ENCODE data around the gene SLC25A30.
"Not testable (repeated sequence)": the region's sequence is repeated elsewhere in the genome, so short reads cannot be mapped to it uniquely, and the experiment has no call there.

SLC25A30 gene

GRCh38 chr13:45426056-45426841 is 8.1 kb upstream of the SLC25A30 start:
- DNase-seq, result not testable (repeated sequence)

GRCh38 chr13:45422731-45423292 is 4.6 kb upstream of the SLC25A30 start:
- DNase-seq, result no peak

GRCh38 chr13:45419945-45420344 is 1.8 kb upstream of the SLC25A30 start:
- no peak for DNase-seq

- DNase-seq, result not testable (repeated sequence)
These were observed 1.2 kb upstream of the SLC25A30 start for GRCh38 chr13:45419389-45419788.

- DNase-seq, result peak; percentile 6
These were observed 1.6 kb downstream of the SLC25A30 start for GRCh38 chr13:45416516-45417128.

GRCh38 chr13:45415112-45415511 is 3.1 kb downstream of the SLC25A30 start:
- no peak for DNase-seq

GRCh38 chr13:45413826-45414307 is 4.3 kb downstream of the SLC25A30 start:
- DNase-seq, result no peak

GRCh38 chr13:45412274-45413049 is 5.7 kb downstream of the SLC25A30 start:
- no peak for DNase-seq

- DNase-seq, result no peak
These were observed 6.5 kb downstream of the SLC25A30 start for GRCh38 chr13:45411631-45412030.

GRCh38 chr13:45411221-45411620 is 7.0 kb downstream of the SLC25A30 start:
- DNase-seq, result no peak

GRCh38 chr13:45410466-45410865 is 7.7 kb downstream of the SLC25A30 start:
- no peak for DNase-seq

- DNase-seq, result no peak
These were observed 8.2 kb downstream of the SLC25A30 start for GRCh38 chr13:45410001-45410400.

- no peak for DNase-seq
These were observed 11.8 kb downstream of the SLC25A30 start for GRCh38 chr13:45406421-45406820.

GRCh38 chr13:45403081-45403480 is 15.1 kb downstream of the SLC25A30 start:
- no peak for DNase-seq

GRCh38 chr13:45402641-45403040 is 15.5 kb downstream of the SLC25A30 start:
- DNase-seq, result no peak

GRCh38 chr13:45401314-45401713 is 16.9 kb downstream of the SLC25A30 start:
- no peak for DNase-seq

GRCh38 chr13:45398877-45399276 is 19.3 kb downstream of the SLC25A30 start:
- DNase-seq, result no peak

GRCh38 chr13:45396533-45397095 is 21.6 kb downstream of the SLC25A30 start:
- DNase-seq, result no peak

- no peak for DNase-seq
These were observed 24.1 kb downstream of the SLC25A30 start for GRCh38 chr13:45393941-45394570.

GRCh38 chr13:45392811-45393210 is 25.4 kb downstream of the SLC25A30 start:
- no peak for DNase-seq

- DNase-seq, result no peak
These were observed 26.2 kb downstream of the SLC25A30 start for GRCh38 chr13:45391926-45392325.

GRCh38 chr13:45391128-45391527 is 27.0 kb downstream of the SLC25A30 start:
- DNase-seq, result not testable (repeated sequence)
